Cardiac muscle cell (in vitro differentiated cells and primary cell): ENCODE measurements around the gene PIM3. TPM values are rescaled to one million over a fixed set of nuclear protein-coding genes. Genes with fewer than 3 reads are reported as not detected.
A peak's percentile ranks its signal among the peaks of the same experiment; 100 is the strongest.
"Not testable (repeated sequence)": the region's sequence is repeated elsewhere in the genome, so short reads cannot be mapped to it uniquely, and the experiment has no call there.

Source experiments
- DNase-seq, 2 donors: peaks; one replicate each; pipeline versions ENCODE4 v3.0.0 to v3.0.0-alpha.2; 2010 to 2017; ENCODE audit warnings: low read depth in 1 of 2, low spot score in 1 of 2
- H3K27ac ChIP-seq: fragments of 200-600 bp; sonication (generic); 2 replicates; pipeline ENCODE4 v1.5.1; 2016
- H3K27me3 ChIP-seq: fragments of 200-600 bp; sonication (generic); 2 replicates; pipeline ENCODE4 v1.6.0; 2016; ENCODE audit warnings: control low read depth
- H3K36me3 ChIP-seq: fragments of 200-600 bp; sonication (generic); 2 replicates; pipeline ENCODE4 v1.5.1; 2016; ENCODE audit warnings: control low read depth
- H3K4me1 ChIP-seq: fragments of 200-600 bp; sonication (generic); 2 replicates; pipeline ENCODE4 v1.8.1; 2017; ENCODE audit warnings: low read depth, mild to moderate bottlenecking, mixed run types
- H3K4me3 ChIP-seq: fragments of 200-600 bp; sonication (generic); 2 replicates; pipeline ENCODE4 v1.5.1; 2016; ENCODE audit warnings: mild to moderate bottlenecking
- H3K9me3 ChIP-seq: fragments of 200-600 bp; sonication (generic); 2 replicates; pipeline ENCODE4 v1.5.1; 2017; ENCODE audit warnings: low read depth, mild to moderate bottlenecking, control low read depth
- polyA plus RNA-seq: library from polyadenylated mRNA; unstranded; fragments of >200 nt; fragmentation: Nextera tagmentation; extraction: Ambion mirVana; gene quantifications from 2 replicates; pipeline ENCODE4 v1.2.1, GENCODE V29; 2016
- total RNA-seq: library from RNA; depleted of rRNA; stranded (reverse); fragments of >200 nt; gene quantifications from 2 replicates; pipeline ENCODE4 v1.2.3, GENCODE V29; 2016
- TF ChIP-seq, protein P1 (sequence below): IDR thresholded peaks from 2 replicates; pipeline ENCODE4 v1.5.1; 2012; ENCODE audit warnings: low read depth, mild to moderate bottlenecking, low read length

Gene PIM3
- total and polyA plus RNA-seq, 2 experiments from 2014 or later: 46.1 to 62.2 TPM

DNA sequence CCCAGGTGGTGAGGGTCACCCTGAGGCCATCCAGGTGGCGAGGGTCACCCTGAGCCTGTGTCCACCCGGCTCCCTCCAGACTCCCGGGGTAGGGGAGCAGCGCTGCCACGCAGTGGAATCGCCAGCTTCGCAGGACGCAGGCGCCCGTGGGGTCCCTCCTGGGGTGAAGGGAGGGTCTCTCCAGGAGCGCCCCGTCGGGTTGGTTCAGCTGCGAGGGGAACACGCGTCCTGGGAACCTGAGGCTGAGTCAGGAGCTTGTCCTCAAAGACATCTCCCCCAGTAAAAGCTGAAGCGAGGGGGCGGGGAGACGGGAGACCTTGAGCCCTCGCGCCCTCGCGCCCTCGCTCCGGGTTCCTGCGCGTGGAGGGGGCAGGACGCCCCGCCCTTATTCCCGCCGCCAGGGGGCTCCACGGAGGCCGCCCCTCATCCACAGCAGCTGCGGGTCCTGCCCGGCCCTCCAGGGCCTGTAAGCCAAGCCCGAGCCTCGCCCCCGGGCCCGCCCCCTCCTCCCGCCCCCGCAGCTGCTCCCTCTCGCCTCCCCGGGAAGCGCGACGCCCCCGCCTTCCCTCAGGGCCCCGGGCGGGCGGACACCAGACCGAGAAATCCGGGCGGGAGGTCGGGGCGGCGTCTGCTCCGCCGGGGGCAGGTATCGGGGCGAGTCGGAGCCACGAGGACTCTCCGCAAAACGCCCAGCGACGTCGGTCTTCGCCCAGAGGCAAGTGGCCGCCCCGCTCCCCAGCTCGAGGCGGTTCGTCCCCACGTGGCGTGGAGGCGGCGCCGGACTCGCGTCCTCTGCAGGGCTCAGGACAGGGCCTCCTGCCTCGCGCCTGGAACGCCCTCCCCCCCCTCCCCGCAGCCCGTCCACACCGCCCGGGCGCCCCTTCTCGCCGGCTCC is 22.8 kb downstream of the PIM3 start:
- peak in 1 of 2 donors; percentile 46 for DNase-seq
- H3K4me1 ChIP-seq: no peaks in the 10 kb centered on the region
- peaks cover 42% of the 10 kb centered on the region for H3K27me3 ChIP-seq
- no peak overlapping the region for H3K4me3 ChIP-seq
- no peaks in the 10 kb centered on the region for H3K9me3 ChIP-seq
- TF ChIP-seq, protein P1, sequence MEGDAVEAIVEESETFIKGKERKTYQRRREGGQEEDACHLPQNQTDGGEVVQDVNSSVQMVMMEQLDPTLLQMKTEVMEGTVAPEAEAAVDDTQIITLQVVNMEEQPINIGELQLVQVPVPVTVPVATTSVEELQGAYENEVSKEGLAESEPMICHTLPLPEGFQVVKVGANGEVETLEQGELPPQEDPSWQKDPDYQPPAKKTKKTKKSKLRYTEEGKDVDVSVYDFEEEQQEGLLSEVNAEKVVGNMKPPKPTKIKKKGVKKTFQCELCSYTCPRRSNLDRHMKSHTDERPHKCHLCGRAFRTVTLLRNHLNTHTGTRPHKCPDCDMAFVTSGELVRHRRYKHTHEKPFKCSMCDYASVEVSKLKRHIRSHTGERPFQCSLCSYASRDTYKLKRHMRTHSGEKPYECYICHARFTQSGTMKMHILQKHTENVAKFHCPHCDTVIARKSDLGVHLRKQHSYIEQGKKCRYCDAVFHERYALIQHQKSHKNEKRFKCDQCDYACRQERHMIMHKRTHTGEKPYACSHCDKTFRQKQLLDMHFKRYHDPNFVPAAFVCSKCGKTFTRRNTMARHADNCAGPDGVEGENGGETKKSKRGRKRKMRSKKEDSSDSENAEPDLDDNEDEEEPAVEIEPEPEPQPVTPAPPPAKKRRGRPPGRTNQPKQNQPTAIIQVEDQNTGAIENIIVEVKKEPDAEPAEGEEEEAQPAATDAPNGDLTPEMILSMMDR: peak; percentile 45
- H3K27ac ChIP-seq: no peak overlapping the region
- no peaks in the 10 kb centered on the region for H3K36me3 ChIP-seq

DNA sequence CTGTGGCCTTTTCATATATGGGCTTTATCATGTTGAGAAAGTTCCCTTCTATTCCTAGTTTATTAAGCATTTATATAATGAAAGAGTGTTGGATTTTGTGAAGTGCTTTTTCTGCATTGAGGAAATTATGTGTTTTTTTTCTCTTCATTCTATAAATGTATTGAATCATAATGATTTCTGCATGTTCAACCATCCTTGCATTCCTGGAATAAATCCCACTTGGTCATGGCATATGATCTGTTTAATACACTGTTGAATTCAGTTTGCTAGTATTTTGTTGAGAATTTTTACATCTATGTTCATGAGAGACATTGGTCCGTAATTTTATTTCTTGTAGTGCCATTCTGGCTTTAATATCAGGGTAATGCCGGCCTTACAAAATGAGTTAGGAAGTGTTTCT is 25.8 kb downstream of the PIM3 start:
- Histone ChIP-seq H3K4me1 (no peaks in the 10 kb centered on the region), H3K9me3 (no peaks in the 10 kb centered on the region), H3K4me3 (no peak overlapping the region), H3K36me3 (no peaks in the 10 kb centered on the region), H3K27me3 (peaks cover 42% of the 10 kb centered on the region), H3K27ac (no peak overlapping the region)
- TF ChIP-seq, protein P1: no peak
- DNase-seq: no peak

DNA sequence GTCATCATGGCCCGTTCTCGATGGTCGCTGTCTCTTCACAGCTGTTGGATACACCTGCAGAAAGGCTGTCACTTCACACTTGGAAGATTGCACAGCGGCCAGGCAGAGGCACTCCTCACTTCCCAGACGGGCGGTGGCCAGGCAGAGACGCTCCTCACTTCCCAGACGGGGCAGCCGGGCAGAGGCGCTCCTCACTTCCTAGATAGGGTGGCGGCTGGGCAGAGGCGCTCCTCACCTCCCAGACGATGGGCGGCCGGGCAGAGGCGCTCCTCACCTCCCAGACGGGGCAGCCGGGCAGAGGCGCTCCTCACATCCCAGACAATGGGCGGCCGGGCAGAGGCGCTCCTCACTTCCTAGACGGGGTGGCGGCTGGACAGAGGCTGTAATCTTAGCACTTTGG is 29.3 kb downstream of the PIM3 start:
- H3K27me3 ChIP-seq: peaks cover 12% of the 10 kb centered on the region
- not testable (repeated sequence) for DNase-seq, H3K4me1 ChIP-seq

DNA sequence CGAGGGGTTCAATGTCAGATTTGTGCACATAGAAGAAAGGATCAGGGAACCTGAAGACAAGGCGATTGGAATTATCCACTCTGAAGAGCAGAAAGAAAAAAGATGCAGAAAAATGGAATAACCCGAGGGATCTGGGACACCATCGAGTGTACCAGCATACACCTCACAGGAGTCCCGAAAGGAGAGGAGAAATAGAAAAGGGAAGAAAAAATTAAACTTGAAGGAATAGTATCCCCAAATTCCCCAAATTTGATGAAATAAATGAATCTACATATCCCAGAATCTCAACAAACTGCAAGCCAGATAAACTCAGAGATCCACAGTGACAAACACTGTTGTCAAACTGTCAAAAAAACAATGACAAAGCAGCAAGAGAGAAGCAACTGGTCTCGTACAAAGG is 30.6 kb downstream of the PIM3 start:
- Histone ChIP-seq H3K27ac (no peak overlapping the region), H3K4me3 (no peak overlapping the region), H3K4me1 (no peaks in the 10 kb centered on the region), H3K9me3 (no peaks in the 10 kb centered on the region), H3K27me3 (peaks cover 4% of the 10 kb centered on the region), H3K36me3 (no peaks in the 10 kb centered on the region)
- TF ChIP-seq, protein P1: no peak
- DNase-seq: no peak

More for the DNA sequence above, 29.3 kb downstream of the PIM3 start:
- H3K36me3 ChIP-seq, H3K9me3 ChIP-seq, H3K27ac ChIP-seq, H3K4me3 ChIP-seq: not testable (repeated sequence)

DNA sequence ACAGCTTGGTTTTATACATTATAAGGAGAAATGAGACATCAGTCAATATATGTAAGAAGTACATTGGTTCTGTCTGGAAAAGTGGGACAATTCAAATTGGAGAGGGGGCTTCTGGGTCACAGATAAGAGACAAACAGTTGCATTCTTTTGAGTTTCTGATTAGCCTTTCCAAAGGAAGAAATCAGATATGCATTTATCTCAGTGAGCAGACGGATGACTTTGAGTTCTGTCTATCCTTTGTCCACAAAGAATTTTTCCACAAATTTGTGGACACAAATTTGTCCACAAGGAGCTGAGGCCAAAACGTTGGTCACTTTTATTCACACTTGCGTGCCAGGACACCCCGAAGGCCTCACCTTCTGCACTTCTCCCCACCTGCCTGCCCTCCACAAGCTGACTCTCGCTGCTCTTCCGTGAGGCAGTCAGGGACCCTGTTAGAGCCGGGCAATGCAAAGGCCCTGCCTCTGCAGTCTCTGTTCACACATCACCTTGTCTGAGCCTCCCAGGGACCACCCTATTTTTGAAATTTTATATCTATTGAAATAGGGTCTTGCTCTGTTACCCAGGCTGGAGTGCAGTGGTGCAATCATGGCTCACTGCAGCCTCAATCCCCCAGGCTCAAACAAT is 31.4 kb downstream of the PIM3 start:
- TF ChIP-seq, protein P1: no peak
- H3K27ac ChIP-seq: no peak overlapping the region
- DNase-seq: no peak

More for the DNA sequence above, 31.4 kb downstream of the PIM3 start:
- Histone ChIP-seq H3K4me1 (no peaks in the 10 kb centered on the region), H3K4me3 (no peak overlapping the region), H3K36me3 (no peaks in the 10 kb centered on the region), H3K27me3 (no peaks in the 10 kb centered on the region), H3K9me3 (no peaks in the 10 kb centered on the region)
